Measurements from ENCODE around the gene NEDD4L.
A peak's percentile ranks its signal among the peaks of the same experiment; 100 is the strongest.

The NEDD4L gene

DNA sequence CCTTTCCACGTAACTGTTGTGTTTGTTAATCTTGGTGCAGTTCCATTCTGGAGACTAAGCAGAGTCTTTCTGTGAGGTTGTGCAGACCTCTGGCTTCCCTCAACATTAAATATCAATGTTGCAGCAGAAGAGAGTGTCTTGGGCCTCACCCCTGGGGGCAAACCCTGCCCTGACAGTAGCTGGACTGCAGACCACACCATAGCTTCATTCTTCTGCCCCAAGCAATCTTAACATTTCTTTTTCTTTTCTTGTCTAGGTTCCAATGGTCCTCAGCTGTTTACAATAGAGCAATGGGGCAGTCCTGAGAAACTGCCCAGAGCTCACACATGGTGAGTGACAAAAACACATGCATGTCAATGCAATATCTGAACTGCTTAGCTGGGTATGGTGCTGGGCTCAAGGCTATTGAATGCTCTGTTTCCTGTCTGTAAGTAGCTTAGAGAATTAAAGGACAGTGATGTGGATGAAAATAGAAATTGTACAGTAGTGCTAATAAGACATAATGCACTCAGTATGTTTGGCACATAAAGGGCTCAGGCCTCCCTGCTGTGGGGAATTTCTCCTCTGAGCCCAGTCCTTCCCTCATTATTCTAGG is 347.3 kb downstream of the NEDD4L start:
- DNase-seq, result no peak

DNA sequence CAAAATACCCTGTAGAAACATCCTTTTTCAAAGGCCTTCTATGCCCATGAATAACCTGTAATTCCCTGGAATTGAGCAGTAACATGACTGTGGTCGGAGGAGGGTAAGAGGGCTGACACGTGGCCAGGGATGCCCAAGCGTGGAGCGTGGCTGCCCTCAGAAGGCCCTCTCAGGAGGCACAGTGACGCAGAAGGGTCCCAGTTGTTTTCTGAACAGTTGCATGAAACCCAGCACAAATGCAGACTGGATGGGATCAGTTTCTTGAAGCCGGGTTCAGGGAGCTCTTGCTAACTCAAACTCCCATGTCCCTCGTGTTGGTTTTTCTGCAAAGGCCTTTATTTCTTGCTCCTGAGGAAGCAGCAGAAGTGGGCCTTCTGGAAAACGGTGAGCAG is 347.9 kb downstream of the NEDD4L start:
- no peak for DNase-seq

DNA sequence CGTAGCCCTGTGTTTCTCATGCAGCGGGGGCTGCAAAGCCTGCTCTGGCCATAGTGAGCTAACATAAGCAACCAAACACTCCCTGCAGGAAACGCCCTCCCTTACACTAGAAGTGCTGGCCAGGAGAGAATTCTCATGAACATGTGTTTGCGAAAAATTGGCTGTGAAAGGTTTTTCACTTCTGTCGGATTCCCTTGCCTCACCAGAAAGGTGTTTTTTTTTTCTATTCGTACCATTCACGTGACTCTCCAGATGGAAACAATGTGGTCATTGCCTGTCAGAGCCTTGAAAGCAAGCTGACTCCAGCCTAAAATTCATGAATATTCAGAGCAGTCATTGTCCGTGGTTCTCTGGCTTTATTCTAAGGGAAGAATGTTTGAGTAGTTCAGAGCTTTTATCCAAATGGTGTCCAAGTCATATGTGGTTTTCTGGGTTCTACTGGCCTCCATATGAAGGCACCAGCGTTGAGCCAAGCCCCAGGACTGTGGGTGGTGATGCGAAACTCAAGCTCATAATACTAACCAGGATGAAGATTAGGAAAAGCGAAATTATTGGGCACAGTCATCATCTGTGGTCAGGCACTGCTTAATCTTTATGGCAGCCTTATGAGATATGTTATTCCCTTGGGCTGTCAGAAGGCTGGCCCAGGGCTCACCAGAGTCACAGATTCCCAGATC is 348.4 kb downstream of the NEDD4L start:
- DNase-seq, result no peak

DNA sequence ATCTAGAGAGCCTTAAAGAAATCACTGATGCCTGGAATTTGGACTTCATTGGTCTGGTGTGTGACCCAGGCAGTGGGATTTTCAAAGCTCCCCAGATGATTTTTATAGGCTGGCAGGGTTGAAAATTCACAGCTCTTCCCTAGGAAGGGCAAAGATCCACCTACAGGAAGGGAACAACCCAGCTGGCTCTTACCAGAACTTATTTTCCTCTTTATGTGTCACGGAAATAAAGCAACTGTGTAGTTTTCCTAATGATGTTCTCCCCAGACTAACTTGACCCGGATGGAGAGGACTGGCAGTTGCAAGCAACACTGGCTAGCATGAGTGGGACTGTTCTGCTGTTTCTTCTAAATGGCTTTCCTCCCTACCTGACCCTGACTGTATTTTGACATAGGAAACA is 349.3 kb downstream of the NEDD4L start:
- no peak for DNase-seq

DNA sequence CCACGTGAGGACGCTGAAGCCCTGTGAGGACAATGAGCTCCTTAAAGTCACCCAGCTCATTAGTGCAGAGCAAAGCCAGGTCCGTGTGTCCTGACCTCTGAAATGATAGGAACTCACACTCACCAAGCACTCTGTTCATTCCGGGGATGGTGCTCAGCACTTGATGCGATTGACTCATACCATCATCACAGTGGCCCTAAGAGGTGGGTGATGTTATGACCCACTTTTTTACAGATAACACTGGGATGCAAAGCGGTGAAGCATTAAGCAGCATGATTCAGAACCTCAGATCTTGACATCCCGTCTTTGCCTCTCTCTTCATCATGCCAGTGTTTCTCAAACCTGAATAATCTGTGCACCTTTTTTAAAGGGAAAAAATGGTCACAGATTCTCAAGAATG is 350.0 kb downstream of the NEDD4L start:
- DNase-seq, result no peak

DNA sequence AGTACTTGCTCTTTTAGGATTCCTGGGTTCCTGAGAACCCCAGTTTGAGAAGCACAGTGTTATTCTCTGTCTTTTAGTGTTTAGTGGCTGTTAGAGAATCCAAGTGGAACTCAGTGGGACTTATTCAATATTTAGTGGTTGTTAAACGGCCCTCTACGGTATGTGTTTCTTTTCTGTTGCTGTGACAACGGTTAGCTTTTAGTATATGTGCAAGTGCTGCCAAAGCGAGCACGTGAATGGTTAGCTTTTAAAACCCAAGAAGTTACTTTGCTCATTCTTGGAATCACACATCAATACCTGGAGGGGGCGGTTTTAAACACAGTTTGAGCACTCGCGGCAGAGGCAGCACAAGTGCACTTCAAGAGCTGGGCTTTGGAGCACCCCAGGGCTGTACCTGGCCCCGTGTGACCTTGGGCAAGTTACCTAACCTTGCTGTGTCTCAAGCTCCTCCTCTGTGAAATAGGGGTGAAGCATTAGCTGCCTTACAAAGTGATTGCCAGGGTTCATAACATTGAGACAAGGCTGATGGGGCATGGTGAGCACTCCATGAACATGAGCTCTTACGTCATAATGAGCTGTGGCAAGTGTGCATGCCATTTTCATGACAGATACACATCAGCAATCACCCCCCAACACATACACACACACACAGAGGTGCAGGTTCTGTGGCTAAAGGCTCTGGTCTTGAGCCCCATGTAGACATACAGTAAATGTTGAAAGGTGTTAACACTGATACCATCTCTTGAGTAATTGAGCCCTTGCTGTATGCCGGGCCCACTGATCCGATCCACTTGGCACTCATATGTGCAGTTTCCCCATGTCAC is 350.8 kb downstream of the NEDD4L start:
- no peak for DNase-seq

DNA sequence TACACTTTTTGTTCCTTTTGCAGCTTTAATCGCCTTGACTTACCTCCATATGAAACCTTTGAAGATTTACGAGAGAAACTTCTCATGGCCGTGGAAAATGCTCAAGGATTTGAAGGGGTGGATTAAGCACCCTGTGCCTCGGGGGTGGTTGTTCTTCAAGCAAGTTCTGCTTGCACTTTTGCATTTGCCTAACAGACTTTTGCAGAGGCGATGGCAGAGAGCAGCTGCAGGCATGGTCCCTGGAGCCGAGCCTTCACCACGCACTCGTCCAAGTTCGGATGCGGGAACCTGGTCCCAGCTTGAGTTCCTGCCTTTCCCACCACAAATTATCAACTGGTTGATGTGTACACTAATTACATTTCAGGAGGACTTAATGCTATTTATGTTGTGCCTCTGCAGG is 352.1 kb downstream of the NEDD4L start:
- no peak for DNase-seq

DNA sequence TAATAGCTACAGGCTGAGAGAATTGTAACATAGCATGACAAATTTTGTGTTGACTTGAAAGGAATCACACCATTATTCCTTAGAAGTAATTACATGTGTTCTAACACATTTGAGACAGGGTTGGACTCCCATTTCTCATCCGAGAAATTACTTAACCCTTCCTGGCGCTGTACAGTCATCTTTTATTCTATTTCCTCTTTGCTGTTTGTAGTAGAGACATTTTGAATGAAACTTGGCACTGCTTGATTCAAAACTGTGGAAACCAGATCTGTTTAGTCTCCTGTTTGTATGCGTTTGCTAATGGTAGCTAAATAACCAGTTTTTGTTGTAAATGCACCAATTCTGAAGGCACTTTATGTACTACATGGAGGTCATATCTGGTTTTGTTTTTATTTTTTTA is 352.9 kb downstream of the NEDD4L start:
- DNase-seq, result no peak

DNA sequence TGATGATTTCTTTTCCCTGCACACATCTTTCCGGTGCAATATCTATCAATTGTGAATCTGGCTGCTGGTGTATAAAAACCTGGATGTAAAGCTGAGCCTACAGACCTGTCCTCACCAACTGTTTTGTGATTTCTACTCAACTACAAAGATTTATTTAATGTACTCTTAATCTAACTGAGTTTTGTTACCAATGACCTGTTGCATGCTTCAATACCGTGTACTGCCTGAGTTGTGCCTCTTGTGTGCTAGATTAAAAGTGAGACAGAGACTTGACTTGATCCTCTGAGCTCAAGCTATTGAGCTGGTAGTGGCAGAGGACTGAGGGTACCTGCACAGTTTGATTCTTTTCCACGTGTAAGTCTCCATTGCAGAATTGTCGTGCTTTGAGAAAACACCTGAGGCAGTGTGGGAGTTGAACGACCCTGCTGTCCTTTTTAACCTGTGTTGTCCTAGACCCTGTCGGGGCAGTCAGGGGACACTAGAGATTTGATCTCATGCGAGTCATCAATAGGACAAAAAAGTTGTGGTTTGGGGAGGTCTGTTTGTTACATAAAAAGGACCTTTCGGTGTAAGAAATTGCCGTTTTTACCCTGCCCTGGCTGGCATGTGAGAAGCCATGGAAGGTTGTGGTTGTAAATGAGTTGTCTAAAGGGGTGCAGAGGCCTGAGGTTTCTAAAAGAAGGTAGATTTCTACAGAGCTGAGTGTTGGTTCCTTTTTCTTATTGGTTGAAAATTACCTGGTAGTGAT is 353.5 kb downstream of the NEDD4L start:
- DNase-seq, result no peak

DNA sequence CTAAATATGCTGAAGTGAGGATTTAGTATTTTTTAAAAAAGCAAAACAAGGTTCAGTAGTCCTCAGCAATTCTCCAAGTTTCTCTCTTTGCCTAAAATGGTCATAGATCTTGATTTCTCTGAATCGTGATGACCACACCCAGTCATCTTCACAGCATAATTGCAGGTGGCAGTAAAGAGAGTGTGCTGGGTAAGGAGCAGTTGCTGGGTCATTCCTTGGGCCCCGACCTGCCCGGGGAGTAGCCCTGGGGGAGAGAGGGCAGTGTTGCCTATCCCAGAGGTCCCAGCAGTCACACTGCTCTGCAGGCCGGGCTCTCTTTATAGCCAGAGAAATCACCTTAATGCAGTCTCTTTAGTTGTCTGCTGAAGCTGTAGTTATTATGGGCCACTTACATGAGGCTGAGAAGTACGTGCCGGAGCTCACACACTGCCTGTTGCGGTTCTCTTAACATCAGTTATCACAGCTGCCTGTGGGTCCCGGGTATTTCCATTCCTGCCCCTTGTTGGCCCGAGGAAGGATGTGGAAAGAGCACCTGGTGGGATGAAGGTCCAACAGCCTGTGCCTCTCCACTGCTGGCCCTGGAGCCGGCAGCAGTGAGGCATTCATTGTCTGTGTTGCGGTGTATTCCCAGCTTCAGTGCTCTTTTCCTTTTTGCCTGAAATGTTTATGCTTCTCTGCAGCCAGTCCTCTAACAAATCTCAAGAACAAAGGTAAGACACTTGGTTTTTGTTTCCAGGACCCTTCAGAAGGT is 354.8 kb downstream of the NEDD4L start:
- no peak for DNase-seq

DNA sequence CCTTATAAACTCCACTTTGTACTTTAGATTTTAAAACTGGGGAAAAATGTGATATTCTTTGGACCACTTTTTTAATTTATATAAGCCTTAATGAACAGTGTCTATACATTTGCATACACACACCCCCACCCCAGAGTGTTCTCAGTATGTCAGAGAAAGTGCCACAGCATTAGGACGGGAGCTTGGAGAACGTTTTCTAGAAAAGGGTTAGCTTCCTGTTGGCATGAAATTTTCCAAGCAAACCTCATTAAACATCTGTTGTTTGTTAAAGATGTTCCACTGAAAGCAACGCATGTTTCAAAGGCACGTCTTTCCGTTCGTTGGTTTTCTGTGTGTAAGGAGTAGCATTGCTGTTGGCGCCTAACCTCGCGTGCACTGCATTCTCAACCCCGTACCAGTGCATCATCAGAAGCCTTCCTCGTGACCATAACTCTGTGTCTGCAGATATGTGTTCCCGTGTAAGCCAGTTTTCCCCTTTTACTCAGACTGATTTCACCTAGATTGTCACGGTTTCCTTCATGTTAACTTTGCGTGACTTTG is 356.4 kb downstream of the NEDD4L start:
- peak in 1 of 2 donors; percentile 6 for DNase-seq

DNA sequence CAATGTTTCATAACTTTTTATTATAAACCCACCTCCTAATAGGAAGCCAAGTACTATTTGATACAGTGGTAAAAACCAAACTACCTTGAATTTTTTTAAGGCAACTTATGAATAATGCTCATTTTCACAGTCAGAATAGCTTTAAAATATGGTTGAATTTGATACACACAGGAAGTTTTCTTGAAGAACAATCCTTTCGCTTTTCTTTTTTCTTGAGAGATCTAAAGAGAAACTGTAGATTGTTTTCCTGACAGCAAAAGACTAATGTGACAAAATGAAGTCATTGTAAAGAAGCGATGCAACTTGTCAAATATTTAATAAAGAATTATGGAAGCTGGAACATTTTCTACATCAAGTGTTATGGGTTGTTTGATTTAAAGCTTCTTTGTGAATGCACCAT is 357.2 kb downstream of the NEDD4L start:
- DNase-seq, result no peak

DNA sequence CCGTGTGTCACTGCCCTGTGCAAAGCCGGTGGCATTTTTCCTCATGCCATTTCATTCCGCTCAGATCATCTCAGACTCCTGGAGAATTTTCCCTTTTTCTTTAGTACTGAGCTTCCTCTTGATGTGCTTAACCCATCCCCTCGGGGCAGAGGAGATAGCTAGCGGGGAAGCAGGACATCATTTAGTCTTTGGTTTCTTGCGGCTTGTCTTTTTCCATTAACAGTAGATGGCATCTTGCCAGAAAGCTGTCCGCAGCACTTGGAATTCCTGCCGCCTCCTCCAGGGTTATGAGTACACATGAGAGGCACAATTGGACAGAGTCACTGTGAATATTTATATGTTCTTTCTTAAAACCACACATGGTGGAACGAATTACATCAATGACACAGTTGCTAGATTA is 358.2 kb downstream of the NEDD4L start:
- no peak for DNase-seq

DNA sequence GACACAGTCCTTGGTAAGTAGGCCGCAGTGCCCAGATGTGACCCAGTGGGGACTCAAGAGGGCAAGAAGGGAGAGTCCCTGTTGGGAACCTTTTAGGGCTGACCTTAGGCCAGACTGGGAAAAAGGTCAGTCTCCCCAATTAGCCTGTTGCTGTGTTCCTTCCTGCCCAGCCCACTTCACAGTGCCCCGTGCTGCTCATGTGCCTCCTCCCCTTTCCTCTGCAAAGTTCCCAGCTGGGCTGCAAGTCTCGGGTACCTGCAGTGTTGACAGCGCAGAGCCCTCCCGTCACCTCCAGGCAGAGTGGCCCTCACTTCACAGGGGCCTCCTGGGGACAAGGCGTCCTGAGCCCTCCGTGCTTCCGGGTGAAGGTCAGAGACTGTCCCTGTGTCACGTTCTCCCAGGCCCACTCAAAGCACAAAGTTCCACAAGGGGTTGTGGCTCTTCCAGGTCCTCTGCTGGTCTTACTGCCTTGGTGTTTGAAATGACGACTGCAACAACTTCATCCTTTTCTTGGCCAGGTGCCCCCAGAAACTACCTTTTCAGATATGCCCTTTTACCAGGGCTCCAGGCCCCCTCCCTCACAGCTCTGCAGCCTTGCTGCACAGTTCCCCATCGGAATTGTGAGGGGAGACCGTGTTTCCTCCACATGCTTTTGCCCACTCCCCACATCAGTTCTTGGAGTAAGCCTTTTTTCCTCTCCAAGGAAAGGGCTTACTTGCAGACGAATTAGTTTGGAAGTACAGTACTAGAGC is 359.1 kb downstream of the NEDD4L start:
- no peak for DNase-seq

DNA sequence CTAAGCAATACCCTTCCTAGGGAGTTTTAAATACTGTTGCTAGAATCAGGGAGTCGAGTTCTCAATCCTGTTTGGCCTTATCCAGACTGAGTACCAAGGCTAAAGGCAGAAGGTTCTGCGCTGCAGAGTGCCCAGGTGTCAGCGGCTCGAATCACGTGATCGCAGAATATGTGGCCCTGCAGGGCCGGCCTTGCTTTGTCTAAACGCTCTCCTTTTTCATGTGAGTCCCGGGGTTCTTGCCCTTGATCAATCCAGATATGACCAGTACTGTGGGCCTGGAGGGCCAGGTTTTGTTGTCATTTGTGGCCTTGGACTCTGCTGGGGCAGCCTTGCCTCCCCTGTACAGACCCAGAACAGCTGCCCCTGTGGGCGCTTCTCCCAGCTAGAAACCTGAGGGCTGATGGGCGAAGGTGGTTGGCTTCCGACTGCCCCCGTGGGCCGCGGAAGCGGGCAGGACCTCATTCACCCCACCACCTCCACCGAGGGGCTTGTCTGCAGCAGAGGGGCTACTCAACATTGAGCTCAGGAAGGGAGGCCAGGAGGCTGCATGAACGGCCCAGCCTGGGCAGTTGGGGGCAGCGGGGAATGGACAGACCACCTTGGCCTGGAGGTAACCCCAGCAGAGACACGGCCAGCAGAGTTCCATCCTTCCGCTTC is 359.9 kb downstream of the NEDD4L start:
- no peak for DNase-seq

DNA sequence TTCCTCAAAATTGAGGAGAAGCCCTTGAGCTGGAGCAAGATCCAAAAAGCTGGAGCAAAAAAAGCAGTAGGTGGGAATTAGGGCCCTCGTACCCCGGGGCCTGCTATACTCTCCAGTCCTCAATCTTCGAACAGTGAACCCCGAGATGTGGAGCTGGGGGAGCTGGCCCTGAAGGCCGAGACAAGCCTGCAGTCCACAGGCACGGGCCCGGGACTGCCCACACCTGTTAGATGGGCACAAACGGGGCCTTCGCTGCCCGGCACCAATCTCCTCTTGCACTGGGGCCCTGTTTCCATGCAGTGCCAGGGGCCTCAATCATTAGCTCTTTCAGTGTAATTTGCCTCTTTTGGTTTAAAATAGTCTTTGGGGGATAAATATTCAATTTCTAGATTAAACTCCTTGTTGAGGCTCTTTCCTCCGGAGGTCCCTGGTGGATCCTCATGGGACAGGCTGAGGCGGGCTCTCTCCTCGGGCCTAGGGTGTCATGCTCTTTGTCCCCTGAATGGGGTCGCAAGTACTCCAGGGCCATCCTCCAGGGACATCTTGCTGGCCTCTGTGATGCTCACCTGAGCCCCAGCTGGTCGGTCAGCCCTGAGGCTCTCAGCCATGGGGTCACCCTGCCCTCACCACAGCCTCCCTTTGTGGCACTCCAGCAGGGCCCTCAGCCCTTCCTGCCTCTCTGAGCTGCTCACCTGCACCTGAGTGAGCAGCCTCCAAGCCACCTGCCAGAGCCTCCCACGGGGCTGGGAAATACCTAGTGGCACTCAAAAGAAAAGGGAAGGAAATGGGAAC is 361.3 kb downstream of the NEDD4L start:
- no peak for DNase-seq

DNA sequence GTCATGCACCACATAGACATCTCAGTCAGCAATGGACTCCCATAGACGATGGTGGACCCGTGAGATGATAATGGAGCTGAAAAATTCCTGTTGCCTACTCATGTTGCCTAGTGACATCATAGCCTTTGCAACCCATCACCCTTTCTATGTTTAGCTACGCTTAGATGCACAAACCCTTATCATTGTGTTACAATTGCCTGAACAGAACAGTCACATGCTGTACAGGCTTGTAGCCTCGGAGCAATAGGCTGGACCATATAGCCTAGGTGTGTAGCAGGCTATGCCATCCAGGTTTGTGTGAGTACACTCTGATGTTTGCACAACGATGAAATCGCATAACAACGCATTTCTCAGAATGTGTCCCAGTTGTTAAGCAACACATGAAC is 363.2 kb downstream of the NEDD4L start:
- DNase-seq, result no peak

DNA sequence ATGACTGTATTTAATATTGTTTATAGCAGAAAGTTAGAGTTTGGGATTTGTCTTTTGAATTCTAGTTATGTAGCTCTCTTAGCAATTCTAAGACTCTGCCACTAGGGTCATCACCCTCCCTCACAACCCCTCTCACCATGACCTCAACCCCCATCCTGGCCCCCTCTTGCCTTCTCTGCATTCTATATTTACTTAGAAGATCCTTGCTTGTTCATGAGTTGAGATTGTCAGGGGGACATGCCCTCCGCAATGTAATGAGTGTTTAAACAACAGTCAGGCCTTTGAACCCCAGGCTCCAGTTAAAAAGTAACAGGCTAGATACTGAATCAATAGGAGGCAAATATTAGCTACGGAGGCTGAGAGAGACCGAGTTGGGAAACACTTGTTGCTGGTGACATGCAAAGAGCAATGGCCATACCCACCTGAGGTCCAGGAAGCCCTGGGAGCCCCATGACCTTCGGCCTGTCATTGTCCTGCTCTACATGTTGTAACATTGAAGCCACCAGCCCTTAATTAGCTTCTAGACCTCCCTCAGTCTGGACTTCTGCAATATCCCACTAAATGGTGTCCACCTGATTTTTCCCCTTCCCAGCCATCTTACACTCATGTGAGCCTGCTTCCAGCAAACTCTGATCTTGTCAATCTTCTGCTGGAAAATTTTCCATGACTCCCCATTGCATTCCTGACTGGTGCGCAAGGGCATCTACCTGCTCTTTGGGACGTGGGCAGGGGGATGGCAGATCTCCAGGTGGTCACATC is 363.8 kb downstream of the NEDD4L start:
- no peak for DNase-seq

DNA sequence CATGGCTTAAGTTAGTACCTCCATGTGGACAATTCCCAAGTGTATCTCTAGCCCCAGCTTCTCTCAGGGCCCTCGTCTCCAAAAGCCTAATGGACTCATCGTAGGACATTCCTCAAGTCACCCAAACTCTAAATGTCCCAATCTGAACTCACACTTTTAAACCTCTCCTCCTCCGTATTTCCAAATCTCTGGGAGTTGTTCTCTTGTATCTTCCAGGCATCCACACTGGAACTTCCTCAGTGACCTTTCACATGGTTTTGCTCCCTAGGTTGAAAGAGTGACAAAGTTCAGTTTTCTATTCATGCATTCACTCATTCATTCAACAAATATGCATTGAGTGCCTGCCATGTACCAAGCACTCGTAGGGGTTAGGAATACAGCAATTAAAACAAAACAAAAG is 364.6 kb downstream of the NEDD4L start:
- no peak for DNase-seq
